ENCODE data around the gene TERT.
"Not testable (repeated sequence)": the region's sequence is repeated elsewhere in the genome, so short reads cannot be mapped to it uniquely, and the experiment has no call there.

- TF ChIP-seq, protein P1, sequence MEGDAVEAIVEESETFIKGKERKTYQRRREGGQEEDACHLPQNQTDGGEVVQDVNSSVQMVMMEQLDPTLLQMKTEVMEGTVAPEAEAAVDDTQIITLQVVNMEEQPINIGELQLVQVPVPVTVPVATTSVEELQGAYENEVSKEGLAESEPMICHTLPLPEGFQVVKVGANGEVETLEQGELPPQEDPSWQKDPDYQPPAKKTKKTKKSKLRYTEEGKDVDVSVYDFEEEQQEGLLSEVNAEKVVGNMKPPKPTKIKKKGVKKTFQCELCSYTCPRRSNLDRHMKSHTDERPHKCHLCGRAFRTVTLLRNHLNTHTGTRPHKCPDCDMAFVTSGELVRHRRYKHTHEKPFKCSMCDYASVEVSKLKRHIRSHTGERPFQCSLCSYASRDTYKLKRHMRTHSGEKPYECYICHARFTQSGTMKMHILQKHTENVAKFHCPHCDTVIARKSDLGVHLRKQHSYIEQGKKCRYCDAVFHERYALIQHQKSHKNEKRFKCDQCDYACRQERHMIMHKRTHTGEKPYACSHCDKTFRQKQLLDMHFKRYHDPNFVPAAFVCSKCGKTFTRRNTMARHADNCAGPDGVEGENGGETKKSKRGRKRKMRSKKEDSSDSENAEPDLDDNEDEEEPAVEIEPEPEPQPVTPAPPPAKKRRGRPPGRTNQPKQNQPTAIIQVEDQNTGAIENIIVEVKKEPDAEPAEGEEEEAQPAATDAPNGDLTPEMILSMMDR (IDR thresholded peaks at IDR 0.05): not testable (repeated sequence)
- TF ChIP-seq EZH2phosphoT487 (IDR thresholded peaks at IDR 0.05): not testable (repeated sequence)
These were observed 33.6 kb upstream of the TERT start for GRCh38 chr5:1328237-1329110.
